NCI-H774 (cell line): ENCODE data around the gene DNAJC16.

Experiments used
- DNase-seq: peaks from one replicate; lab custom pipeline; 2025; lab: John Stamatoyannopoulos, UW

Gene DNAJC16

GRCh38 chr1:15620902-15621682, 94.4 kb downstream of the DNAJC16 start:
- DNase-seq = no peak

GRCh38 chr1:15621975-15622374, 95.3 kb downstream of the DNAJC16 start:
- DNase-seq = no peak

GRCh38 chr1:15622712-15623373, 96.2 kb downstream of the DNAJC16 start:
- no peak for DNase-seq

GRCh38 chr1:15623435-15623834, 96.8 kb downstream of the DNAJC16 start:
- no peak for DNase-seq

- no peak for DNase-seq
Measured at GRCh38 chr1:15624133-15624714, 97.6 kb downstream of the DNAJC16 start.

GRCh38 chr1:15625056-15625917, 98.6 kb downstream of the DNAJC16 start:
- no peak for DNase-seq
